Non-pigmented ciliary epithelial cell (primary cell): Measurements from ENCODE around the gene PUM1.
A peak's percentile ranks its signal among the peaks of the same experiment; 100 is the strongest.
"Not testable (repeated sequence)": the region's sequence is repeated elsewhere in the genome, so short reads cannot be mapped to it uniquely, and the experiment has no call there.

Experiments used
- DNase-seq: peaks from one replicate; pipeline ENCODE4 v3.0.0-alpha.2; 2010; ENCODE audit warnings: low read depth

Gene PUM1

GRCh38 chr1:30991862-30992606 is 73.5 kb downstream of the PUM1 start:
- no peak for DNase-seq

- DNase-seq = no peak
These were observed 74.9 kb downstream of the PUM1 start for GRCh38 chr1:30990591-30990990.

- DNase-seq = no peak
These were observed 77.5 kb downstream of the PUM1 start for GRCh38 chr1:30988045-30988444.

- no peak for DNase-seq
These were observed 78.8 kb downstream of the PUM1 start for GRCh38 chr1:30986755-30987154.

- no peak for DNase-seq
These were observed 80.5 kb downstream of the PUM1 start for GRCh38 chr1:30984991-30985503.

GRCh38 chr1:30984165-30984889 is 81.2 kb downstream of the PUM1 start:
- DNase-seq = no peak

- DNase-seq = no peak
These were observed 82.6 kb downstream of the PUM1 start for GRCh38 chr1:30982937-30983336.

GRCh38 chr1:30982431-30982830 is 83.1 kb downstream of the PUM1 start:
- DNase-seq = no peak

GRCh38 chr1:30981172-30981571 is 84.3 kb downstream of the PUM1 start:
- no peak for DNase-seq

- no peak for DNase-seq
These were observed 88.0 kb downstream of the PUM1 start for GRCh38 chr1:30977511-30977910.

GRCh38 chr1:30977105-30977504 is 88.4 kb downstream of the PUM1 start:
- no peak for DNase-seq

- peak; percentile 23 for DNase-seq
These were observed 89.4 kb downstream of the PUM1 start for GRCh38 chr1:30976143-30976542.

GRCh38 chr1:30975217-30975616 is 90.3 kb downstream of the PUM1 start:
- DNase-seq = no peak

- no peak for DNase-seq
These were observed 91.0 kb downstream of the PUM1 start for GRCh38 chr1:30974536-30974935.

GRCh38 chr1:30972349-30972748 is 93.2 kb downstream of the PUM1 start:
- DNase-seq = not testable (repeated sequence)

GRCh38 chr1:30971496-30971895 is 94.0 kb downstream of the PUM1 start:
- DNase-seq = no peak

GRCh38 chr1:30969903-30970302 is 95.6 kb downstream of the PUM1 start:
- no peak for DNase-seq

GRCh38 chr1:30968220-30968971 is 97.1 kb downstream of the PUM1 start:
- no peak for DNase-seq

- DNase-seq = peak; percentile 48
These were observed 98.7 kb downstream of the PUM1 start for GRCh38 chr1:30966690-30967369.

GRCh38 chr1:30965924-30966599 is 99.5 kb downstream of the PUM1 start:
- DNase-seq = no peak

GRCh38 chr1:30964706-30965105 is 100.8 kb downstream of the PUM1 start:
- no peak for DNase-seq
